Esophagus (tissue), 2 donors: Measurements from ENCODE around the gene TLCD1. TPM values are rescaled to one million over a fixed set of nuclear protein-coding genes. Genes with fewer than 3 reads are reported as not detected.

ENCODE experiments used
- H3K27ac ChIP-seq, 2 donors: one replicate each; pipeline ENCODE4 v1.5.1; 2013; ENCODE audit warnings: low read depth in 2 of 2, mild to moderate bottlenecking in 2 of 2, inconsistent platforms in 1 of 2, low read length in 1 of 2, moderate library complexity in 1 of 2
- H3K27me3 ChIP-seq, 2 donors: one replicate each; pipeline ENCODE4 v1.6.1; 2013; ENCODE audit warnings: low read length in 2 of 2, control low read depth in 1 of 2, mild to moderate bottlenecking in 1 of 2; ENCODE audit not compliant: insufficient read depth in 2 of 2, control insufficient read depth in 1 of 2
- H3K36me3 ChIP-seq, 2 donors: one replicate each; pipeline ENCODE4 v1.6.1; 2013; ENCODE audit warnings: low read length in 1 of 2; ENCODE audit not compliant: control insufficient read depth in 2 of 2, insufficient read depth in 2 of 2
- H3K4me1 ChIP-seq, 2 donors: one replicate each; pipeline ENCODE4 v1.6.1; 2013; ENCODE audit warnings: low read length in 1 of 2; ENCODE audit not compliant: control insufficient read depth in 2 of 2, insufficient read depth in 2 of 2
- H3K4me3 ChIP-seq, 2 donors: one replicate each; pipeline ENCODE4 v1.5.1; 2013; ENCODE audit warnings: low read length in 2 of 2, mild to moderate bottlenecking in 2 of 2, low read depth in 1 of 2, moderate library complexity in 1 of 2
- H3K9me3 ChIP-seq, 2 donors: one replicate each; pipeline ENCODE4 v1.6.1; 2013; ENCODE audit warnings: mild to moderate bottlenecking in 2 of 2, low read depth in 1 of 2, low read length in 1 of 2, moderate library complexity in 1 of 2; ENCODE audit not compliant: control insufficient read depth in 2 of 2, insufficient read depth in 1 of 2
- WGBS, 2 donors: extraction: QIAGEN DNeasy Blood & Tissue Kit; methylation state at CpG; one replicate each; pipeline ENCODE4 v1.1.7; 2013; 5-methylcytosine and 5-hydroxymethylcytosine counted together
- polyA plus RNA-seq, 2 donors: library from polyadenylated mRNA; stranded (reverse); fragments of 200-250 nt; gene quantifications; one replicate each; pipeline ENCODE4 v1.2.3, GENCODE V29; 2013
- donor health status: healthy with polysubstance abuse.
- donor health status: Bipolar disorder and iron deficiency.

The TLCD1 gene
- polyA plus RNA-seq, 2 donors, result 12.5 to 16.9 TPM

DNA sequence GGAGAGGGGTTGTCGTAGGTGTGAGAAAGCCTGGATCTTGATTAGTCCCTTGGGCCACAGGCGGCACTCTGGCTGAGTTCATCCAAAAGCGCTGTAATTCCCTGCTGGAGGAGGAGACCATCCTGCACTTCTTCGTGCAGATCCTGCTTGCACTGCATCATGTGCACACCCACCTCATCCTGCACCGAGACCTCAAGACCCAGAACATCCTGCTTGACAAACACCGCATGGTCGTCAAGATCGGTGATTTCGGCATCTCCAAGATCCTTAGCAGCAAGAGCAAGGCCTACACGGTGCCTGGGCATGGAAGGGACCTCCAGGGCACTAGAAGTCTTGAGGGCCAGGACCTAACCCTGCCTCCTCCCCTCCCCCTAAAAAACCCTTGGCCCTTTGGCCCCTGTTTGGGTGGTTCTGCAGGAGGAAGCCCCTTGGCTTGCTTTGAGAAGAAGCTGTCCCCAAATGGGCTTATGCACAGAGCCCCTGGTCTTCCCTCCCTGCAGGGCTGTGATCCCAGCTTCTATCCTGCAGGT is 8.7 kb upstream of the TLCD1 start:
- Histone ChIP-seq H3K27ac (no peak overlapping the region), H3K4me1 (peaks cover 0 to 2% of the 10 kb centered on the region in 2 donors), H3K4me3 (no peak overlapping the region), H3K27me3 (no peaks in the 10 kb centered on the region), H3K36me3 (peaks cover 0 to 2% of the 10 kb centered on the region in 2 donors), H3K9me3 (no peaks in the 10 kb centered on the region)
- WGBS, 2 donors, result 87 to 90% methylated on average over 10 of the region's 10 CpGs

DNA sequence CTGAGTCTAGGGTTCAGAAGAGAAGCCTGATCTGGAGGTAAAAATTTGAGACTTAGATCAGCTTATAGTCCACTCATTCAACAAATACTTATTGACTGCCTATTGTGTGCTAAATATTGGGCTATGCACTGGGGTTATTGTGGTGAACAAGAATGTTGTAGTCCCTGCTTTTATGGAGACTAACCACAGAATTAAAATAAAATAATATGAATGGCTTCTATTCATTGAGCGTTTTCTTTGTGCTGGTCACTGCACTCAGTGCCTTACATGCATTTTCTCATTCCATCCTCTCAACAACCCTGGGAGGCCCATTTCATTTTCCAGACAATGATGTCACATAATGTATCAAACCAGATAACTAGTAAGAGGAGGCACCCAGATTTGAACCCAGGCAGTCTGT is 7.3 kb upstream of the TLCD1 start:
- Histone ChIP-seq H3K4me3 (no peak overlapping the region), H3K36me3 (peaks cover 0 to 2% of the 10 kb centered on the region in 2 donors), H3K27ac (no peak overlapping the region), H3K9me3 (no peaks in the 10 kb centered on the region), H3K4me1 (peaks cover 0 to 2% of the 10 kb centered on the region in 2 donors), H3K27me3 (no peaks in the 10 kb centered on the region)
- WGBS, 2 donors, result 88 to 95% methylated on average over 1 of the region's 1 CpG

DNA sequence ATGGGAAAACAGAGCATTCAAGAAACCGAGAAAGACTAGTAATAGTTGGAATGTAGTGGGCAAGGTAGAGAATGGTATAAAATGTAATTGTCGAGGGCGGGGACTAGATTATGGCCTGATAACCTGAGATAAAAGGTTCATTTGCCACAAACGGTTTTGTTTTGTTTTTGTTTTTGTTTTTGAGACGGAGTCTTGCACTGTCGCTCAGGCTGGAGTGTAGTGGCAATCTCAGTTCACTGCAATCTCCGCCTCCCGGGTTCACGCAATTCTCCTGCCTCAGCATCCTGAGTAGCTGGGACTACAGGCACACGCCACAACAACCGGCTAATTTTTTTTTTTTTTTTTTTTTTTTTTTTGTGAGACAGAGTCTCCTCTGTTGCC is 3.9 kb upstream of the TLCD1 start:
- Histone ChIP-seq H3K4me3 (no peak overlapping the region), H3K4me1 (peaks cover 0 to 9% of the 10 kb centered on the region in 2 donors), H3K9me3 (no peaks in the 10 kb centered on the region), H3K36me3 (peaks cover 0 to 2% of the 10 kb centered on the region in 2 donors), H3K27ac (no peak overlapping the region), H3K27me3 (no peaks in the 10 kb centered on the region)
- WGBS, 2 donors, result 81 to 85% methylated on average over 11 of the region's 11 CpGs

DNA sequence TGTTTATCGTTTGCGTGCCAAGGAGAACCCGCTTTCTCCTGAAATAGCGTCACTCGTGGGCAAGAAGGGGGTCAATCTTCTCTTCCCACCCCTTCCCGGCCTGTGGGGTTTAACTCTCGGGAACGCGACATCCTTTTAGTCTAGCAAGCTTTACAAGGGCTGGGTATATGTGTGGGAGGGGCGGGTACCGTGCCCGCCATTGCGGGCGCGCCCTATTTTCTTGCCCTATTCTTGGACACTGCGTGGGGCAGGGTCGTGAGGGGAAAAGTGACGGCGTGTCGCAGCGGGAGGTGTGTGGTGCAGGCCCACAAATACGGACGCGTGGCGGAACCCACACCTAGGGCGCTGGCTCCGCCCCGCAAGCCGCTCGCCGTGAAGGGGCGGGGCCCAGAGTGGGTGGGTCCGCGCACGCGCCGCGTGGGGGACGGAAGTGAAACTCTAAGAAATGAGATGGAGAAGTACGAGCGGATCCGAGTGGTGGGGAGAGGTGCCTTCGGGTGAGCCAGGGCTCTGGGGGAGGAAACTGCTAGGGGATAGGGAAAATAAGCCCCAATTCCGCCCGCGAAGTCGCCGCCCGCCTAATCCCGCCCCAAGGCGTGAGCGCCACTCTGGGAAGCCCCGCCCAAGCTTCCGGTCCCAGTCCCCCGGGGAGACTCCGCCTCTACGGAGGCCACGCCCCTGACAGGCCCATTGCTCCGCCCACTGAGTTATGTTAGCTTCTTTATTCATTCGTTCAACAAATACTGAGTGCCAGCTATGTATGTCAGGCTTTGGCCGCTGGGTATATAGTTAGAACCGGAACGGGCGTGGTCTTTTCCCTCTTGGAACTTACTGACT is 2.5 kb upstream of the TLCD1 start, which contains the start of gene NEK8:
Gene NEK8, plus strand, starts transcription at position 425 of the 837 bp plus-strand sequence. Its CDS starts 26 bp downstream, at position 451.
- peak within 1 kb of the TSS; percentile 99 to 100 for H3K27ac ChIP-seq
- H3K27me3 ChIP-seq, result no peaks in the 10 kb centered on the region
- 0% methylated on average over 58 to 64 of the region's 64 CpGs for WGBS, 2 donors
- H3K36me3 ChIP-seq, result peaks cover 0 to 6% of the 10 kb centered on the region in 2 donors
- no peaks in the 10 kb centered on the region for H3K9me3 ChIP-seq
- H3K4me3 ChIP-seq, result peak within 1 kb of the TSS; percentile 75 to 80
- peaks cover 0 to 11% of the 10 kb centered on the region in 2 donors for H3K4me1 ChIP-seq

DNA sequence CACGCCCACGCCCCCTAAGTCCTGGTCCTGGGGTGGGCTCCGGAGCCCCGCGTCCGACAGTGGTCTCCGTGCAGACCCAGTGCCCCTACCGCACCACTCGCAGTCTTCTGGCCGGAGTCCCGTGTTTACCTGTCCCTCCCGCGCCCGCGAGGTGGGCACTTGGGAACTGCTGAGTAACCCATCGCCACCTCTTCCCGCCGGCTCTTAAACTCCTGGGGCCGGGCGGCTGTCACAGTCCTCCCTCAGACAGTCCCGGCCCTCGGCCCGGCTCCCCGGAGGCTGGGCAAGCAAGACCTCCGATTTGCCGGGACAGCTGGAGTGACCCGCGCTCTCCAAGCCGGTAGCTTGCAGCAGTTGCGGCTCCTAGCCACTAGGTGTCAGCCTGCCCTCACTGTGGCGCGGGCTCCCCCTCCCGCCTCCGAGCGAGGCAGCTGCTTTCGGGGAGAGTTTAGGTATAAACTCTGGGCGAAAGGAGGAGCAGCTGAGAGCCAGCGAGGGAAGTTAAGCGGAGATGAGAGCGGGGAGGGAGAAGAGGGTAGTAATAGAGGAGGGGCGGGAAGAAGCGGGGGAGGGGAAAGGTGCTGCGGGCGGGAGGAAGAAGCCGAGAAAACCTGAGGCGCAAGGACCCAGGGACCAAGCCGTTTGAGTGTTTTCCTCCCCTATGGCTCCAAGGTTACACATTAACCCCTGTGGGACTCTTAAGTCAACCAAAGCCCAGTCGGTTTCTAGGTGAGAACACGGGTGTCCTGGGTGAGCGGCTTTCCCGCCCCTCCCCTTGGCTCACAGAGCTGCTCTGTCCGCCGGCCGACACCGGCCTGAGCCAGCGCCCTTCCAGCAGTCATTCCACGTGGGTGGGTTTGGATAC is 826 bp upstream of the TLCD1 start:
- Histone ChIP-seq H3K9me3 (no peaks in the 10 kb centered on the region), H3K36me3 (peaks cover 0 to 15% of the 10 kb centered on the region in 2 donors), H3K27me3 (no peaks in the 10 kb centered on the region), H3K4me3 (peak overlapping the region; percentile 70 to 80), H3K27ac (peak overlapping the region; percentile 86 to 93), H3K4me1 (peaks cover 0 to 19% of the 10 kb centered on the region in 2 donors)
- 0 to 1% methylated on average over 57 of the region's 57 CpGs for WGBS, 2 donors

DNA sequence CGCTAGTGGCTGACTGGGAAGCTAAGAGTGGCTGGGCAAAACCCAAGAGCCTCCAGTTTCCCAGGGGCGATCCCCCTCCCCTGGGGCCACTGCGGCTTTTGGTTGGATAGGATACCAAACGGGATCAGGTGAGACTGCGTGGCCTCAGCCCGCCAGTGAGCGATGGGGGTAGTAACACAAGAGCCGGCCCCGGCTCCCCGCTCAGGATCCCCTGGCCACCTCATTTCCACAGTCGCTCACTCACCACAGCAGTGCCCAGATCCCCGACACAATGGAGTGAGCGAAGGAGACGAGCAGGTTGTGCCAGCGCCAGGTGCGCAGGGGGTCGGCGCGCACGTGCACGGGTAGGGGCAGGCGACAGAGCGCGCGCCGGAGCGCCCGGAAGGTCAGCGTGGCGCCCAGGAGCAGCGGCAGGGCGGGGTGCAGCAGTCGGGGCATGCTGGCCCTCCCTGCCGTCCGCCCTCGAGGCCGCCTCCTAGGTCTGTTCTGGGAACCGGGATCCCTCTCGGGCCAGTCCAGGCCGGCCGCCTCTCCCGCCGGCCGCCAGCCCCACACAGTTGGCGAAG is 290 bp downstream of the TLCD1 start:
- 1 to 2% methylated on average over 40 to 45 of the region's 45 CpGs for WGBS, 2 donors
- Histone ChIP-seq H3K27me3 (no peaks in the 10 kb centered on the region), H3K4me1 (peaks cover 0 to 19% of the 10 kb centered on the region in 2 donors), H3K4me3 (peak overlapping the region; percentile 50 to 80), H3K36me3 (peaks cover 0 to 17% of the 10 kb centered on the region in 2 donors), H3K9me3 (no peaks in the 10 kb centered on the region), H3K27ac (peak overlapping the region; percentile 53 to 93)

DNA sequence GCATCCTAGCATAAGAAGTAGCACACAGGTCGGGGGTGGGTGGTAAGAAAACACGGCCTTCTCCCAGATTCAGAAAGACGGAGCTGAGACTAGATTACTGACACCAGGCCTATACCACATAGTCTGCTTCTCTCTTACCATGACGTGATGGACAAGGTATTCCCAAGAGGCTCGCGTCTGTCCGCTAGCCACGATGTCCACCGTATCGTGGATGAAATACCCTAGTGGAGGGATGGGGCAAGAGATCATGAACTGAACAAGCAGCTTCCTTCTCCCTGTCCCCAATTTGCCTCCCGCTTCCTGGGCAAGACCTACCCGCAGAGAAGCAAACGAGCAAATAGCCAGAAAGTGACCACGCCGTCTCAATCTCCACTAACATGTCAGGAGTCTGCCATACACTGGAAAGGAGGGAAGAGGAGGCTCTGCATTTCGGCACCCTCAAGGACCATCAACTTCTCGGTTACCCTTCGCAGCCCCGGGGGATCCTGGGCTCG is 820 bp downstream of the TLCD1 start:
- peaks cover 0 to 19% of the 10 kb centered on the region in 2 donors for H3K4me1 ChIP-seq
- H3K27ac ChIP-seq, result peak overlapping the region; percentile 53 to 93
- peaks cover 0 to 17% of the 10 kb centered on the region in 2 donors for H3K36me3 ChIP-seq
- H3K4me3 ChIP-seq, result peak overlapping the region; percentile 50 to 80
- no peaks in the 10 kb centered on the region for H3K9me3 ChIP-seq
- WGBS, 2 donors, result 19 to 20% methylated on average over 20 of the region's 20 CpGs
- H3K27me3 ChIP-seq, result no peaks in the 10 kb centered on the region

DNA sequence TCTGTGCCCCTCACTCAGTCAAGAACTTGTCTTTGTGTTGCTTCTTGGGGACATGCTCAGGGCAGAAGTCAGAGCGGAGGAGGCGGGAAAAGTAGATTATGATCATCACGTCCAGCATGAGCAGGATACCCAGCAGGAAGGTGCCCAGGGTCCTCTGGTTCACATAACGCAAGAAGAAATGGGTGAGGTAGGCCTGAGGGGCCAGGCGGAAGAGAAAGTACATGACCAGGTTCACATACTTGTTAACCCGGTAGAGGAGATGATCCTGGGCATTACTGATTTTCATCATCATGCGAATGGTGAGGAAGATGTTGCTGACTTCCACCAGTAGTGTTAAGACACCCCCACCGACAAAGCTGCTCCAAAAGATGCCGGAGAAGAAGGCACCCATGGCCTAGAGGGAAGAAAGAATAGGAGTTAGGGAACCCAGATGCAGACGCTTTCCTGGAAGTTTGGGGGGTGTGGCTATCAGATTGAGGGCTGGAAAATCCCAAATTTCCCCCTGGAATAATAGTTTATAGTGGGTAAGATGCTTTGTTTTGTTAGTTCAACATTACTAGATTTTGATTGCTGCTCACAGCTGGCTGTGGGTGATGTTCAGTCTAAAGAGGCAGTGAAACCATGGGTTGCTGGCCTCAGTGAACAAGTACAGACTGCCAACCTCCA is 1.4 kb downstream of the TLCD1 start:
- no peaks in the 10 kb centered on the region for H3K9me3 ChIP-seq
- peak overlapping the region; percentile 53 to 93 for H3K27ac ChIP-seq
- H3K27me3 ChIP-seq, result no peaks in the 10 kb centered on the region
- 65 to 72% methylated on average over 10 of the region's 10 CpGs for WGBS, 2 donors
- H3K4me3 ChIP-seq, result peak overlapping the region in 1 of 2 donors; percentile 80
- peaks cover 0 to 19% of the 10 kb centered on the region in 2 donors for H3K4me1 ChIP-seq
- H3K36me3 ChIP-seq, result peaks cover 0 to 17% of the 10 kb centered on the region in 2 donors
